Fibroblast of lung (primary cell): ENCODE data around the gene FBXO8.

Source experiments
- EZH2 ChIP-seq: IDR thresholded peaks from 2 replicates; pipeline ENCODE4 v1.5.1; 2012; ENCODE audit warnings: low read length, control low read depth, mild to moderate bottlenecking; ENCODE audit errors: missing control alignments
- TF ChIP-seq, protein P1 (sequence below), 2 donors: IDR thresholded peaks in 1 of 2; conservative IDR thresholded peaks in 1 of 2; 1 replicate in 1 of 2; 2 replicates in 1 of 2; pipeline ENCODE4 v1.5.1; 2011 to 2012; ENCODE audit warnings: low read length in 2 of 2, control low read depth in 1 of 2, inconsistent platforms in 1 of 2, low read depth in 1 of 2, mild to moderate bottlenecking in 1 of 2

- TF ChIP-seq, protein P1, sequence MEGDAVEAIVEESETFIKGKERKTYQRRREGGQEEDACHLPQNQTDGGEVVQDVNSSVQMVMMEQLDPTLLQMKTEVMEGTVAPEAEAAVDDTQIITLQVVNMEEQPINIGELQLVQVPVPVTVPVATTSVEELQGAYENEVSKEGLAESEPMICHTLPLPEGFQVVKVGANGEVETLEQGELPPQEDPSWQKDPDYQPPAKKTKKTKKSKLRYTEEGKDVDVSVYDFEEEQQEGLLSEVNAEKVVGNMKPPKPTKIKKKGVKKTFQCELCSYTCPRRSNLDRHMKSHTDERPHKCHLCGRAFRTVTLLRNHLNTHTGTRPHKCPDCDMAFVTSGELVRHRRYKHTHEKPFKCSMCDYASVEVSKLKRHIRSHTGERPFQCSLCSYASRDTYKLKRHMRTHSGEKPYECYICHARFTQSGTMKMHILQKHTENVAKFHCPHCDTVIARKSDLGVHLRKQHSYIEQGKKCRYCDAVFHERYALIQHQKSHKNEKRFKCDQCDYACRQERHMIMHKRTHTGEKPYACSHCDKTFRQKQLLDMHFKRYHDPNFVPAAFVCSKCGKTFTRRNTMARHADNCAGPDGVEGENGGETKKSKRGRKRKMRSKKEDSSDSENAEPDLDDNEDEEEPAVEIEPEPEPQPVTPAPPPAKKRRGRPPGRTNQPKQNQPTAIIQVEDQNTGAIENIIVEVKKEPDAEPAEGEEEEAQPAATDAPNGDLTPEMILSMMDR (conservative IDR thresholded peaks at IDR 0.05 in 1 of 2, IDR thresholded peaks at IDR 0.05 in 1 of 2; ENCODE audit: low read depth in 1 of 2, low read length in 2 of 2), result no peak
- TF ChIP-seq EZH2, result no peak
These were observed 17.1 kb downstream of the FBXO8 start for GRCh38 chr4:174266416-174266815.
